MG63 (cell line): ENCODE measurements around the gene RSPH10B. TPM values are rescaled to one million over a fixed set of nuclear protein-coding genes. Genes with fewer than 3 reads are reported as not detected.
A peak's percentile ranks its signal among the peaks of the same experiment; 100 is the strongest.
"Not testable (repeated sequence)": the region's sequence is repeated elsewhere in the genome, so short reads cannot be mapped to it uniquely, and the experiment has no call there.

Experiments used
- DNase-seq: peaks from one replicate; pipeline ENCODE4 v3.0.0-alpha.2; 2020
- H3K27me3 ChIP-seq: fragments of 250-450 bp; sonication (Bioruptor Pico); 2 replicates; pipeline ENCODE4 v1.5.1; 2020; ENCODE audit warnings: mild to moderate bottlenecking, moderate library complexity
- H3K36me3 ChIP-seq: fragments of 250-450 bp; sonication (Bioruptor Pico); 2 replicates; pipeline ENCODE4 v1.5.1; 2020; ENCODE audit warnings: mild to moderate bottlenecking, moderate library complexity
- H3K4me3 ChIP-seq: fragments of 250-450 bp; sonication (Bioruptor Pico); 2 replicates; pipeline ENCODE4 v1.5.1; 2020; ENCODE audit warnings: mild to moderate bottlenecking, moderate library complexity
- H3K9me3 ChIP-seq: fragments of 250-450 bp; sonication (Bioruptor Pico); 2 replicates; pipeline ENCODE4 v1.5.1; 2020; ENCODE audit warnings: mild to moderate bottlenecking, moderate library complexity
- total RNA-seq: library from RNA; depleted of rRNA; stranded (reverse); fragments of >200 nt; shearing (Covaris generic); gene quantifications from 2 replicates; pipeline ENCODE4 v1.2.3, GENCODE V29; 2014; ENCODE audit warnings: low replicate concordance

RSPH10B gene
- total RNA-seq, 1 experiment from 2014 or later, result not detected

- H3K36me3 ChIP-seq, DNase-seq, H3K9me3 ChIP-seq, H3K4me3 ChIP-seq, H3K27me3 ChIP-seq: not testable (repeated sequence)
Measured at GRCh38 chr7:5934945-5935450, 35.5 kb downstream of the RSPH10B start.

GRCh38 chr7:5931905-5932644, 38.4 kb downstream of the RSPH10B start:
- H3K27me3 ChIP-seq, H3K9me3 ChIP-seq, H3K36me3 ChIP-seq, H3K4me3 ChIP-seq: not testable (repeated sequence)
- peak; percentile 38 for DNase-seq

GRCh38 chr7:5931250-5931649, 39.2 kb downstream of the RSPH10B start:
- not testable (repeated sequence) for H3K36me3 ChIP-seq, DNase-seq, H3K9me3 ChIP-seq, H3K27me3 ChIP-seq, H3K4me3 ChIP-seq

- H3K27me3 ChIP-seq, DNase-seq, H3K4me3 ChIP-seq, H3K36me3 ChIP-seq, H3K9me3 ChIP-seq: not testable (repeated sequence)
Measured at GRCh38 chr7:5930290-5930689, 40.2 kb downstream of the RSPH10B start.

GRCh38 chr7:5926263-5926870, 44.1 kb downstream of the RSPH10B start:
- H3K36me3 ChIP-seq, DNase-seq, H3K4me3 ChIP-seq, H3K9me3 ChIP-seq, H3K27me3 ChIP-seq: not testable (repeated sequence)

- H3K27me3 ChIP-seq, DNase-seq, H3K9me3 ChIP-seq, H3K4me3 ChIP-seq, H3K36me3 ChIP-seq: not testable (repeated sequence)
Measured at GRCh38 chr7:5924630-5925029, 45.9 kb downstream of the RSPH10B start.

GRCh38 chr7:5924180-5924579, 46.3 kb downstream of the RSPH10B start:
- not testable (repeated sequence) for H3K9me3 ChIP-seq, H3K27me3 ChIP-seq, H3K4me3 ChIP-seq, H3K36me3 ChIP-seq, DNase-seq

- not testable (repeated sequence) for H3K9me3 ChIP-seq
Measured at GRCh38 chr7:5916529-5916928, 54.0 kb downstream of the RSPH10B start.

GRCh38 chr7:5908835-5909234, 61.7 kb downstream of the RSPH10B start:
- H3K4me3 ChIP-seq, H3K27me3 ChIP-seq, DNase-seq, H3K36me3 ChIP-seq, H3K9me3 ChIP-seq: not testable (repeated sequence)

More at GRCh38 chr7:5916529-5916928, 54.0 kb downstream of the RSPH10B start:
- H3K4me3 ChIP-seq, H3K36me3 ChIP-seq, DNase-seq, H3K27me3 ChIP-seq: not testable (repeated sequence)

GRCh38 chr7:5904726-5905125, 65.8 kb downstream of the RSPH10B start:
- not testable (repeated sequence) for H3K36me3 ChIP-seq, H3K9me3 ChIP-seq, DNase-seq, H3K4me3 ChIP-seq, H3K27me3 ChIP-seq

GRCh38 chr7:5903002-5903401, 67.5 kb downstream of the RSPH10B start:
- not testable (repeated sequence) for H3K27me3 ChIP-seq, H3K9me3 ChIP-seq, H3K36me3 ChIP-seq, H3K4me3 ChIP-seq, DNase-seq

GRCh38 chr7:5898480-5899224, 71.8 kb downstream of the RSPH10B start, which contains the start of gene CCZ1:
Gene CCZ1, plus strand, starts transcription at chr7:5898733. Its CDS starts 67 bp downstream, at chr7:5898800.
- H3K4me3 ChIP-seq, result peak within 1 kb of the TSS; percentile 38
- H3K36me3 ChIP-seq, H3K9me3 ChIP-seq, H3K27me3 ChIP-seq: not testable (repeated sequence)
- DNase-seq, result peak; percentile 65

- not testable (repeated sequence) for H3K27me3 ChIP-seq, DNase-seq, H3K4me3 ChIP-seq, H3K36me3 ChIP-seq, H3K9me3 ChIP-seq
Measured at GRCh38 chr7:5897369-5897919, 73.0 kb downstream of the RSPH10B start.

GRCh38 chr7:5892498-5892897, 78.0 kb downstream of the RSPH10B start:
- H3K4me3 ChIP-seq, result no peak overlapping the region
- H3K27me3 ChIP-seq, result no peaks in the 10 kb centered on the region
- no peaks in the 10 kb centered on the region for H3K9me3 ChIP-seq
- no peaks in the 10 kb centered on the region for H3K36me3 ChIP-seq
- no peak for DNase-seq

GRCh38 chr7:5890244-5890643, 80.2 kb downstream of the RSPH10B start:
- H3K4me3 ChIP-seq, H3K27me3 ChIP-seq, H3K9me3 ChIP-seq, H3K36me3 ChIP-seq, DNase-seq: not testable (repeated sequence)

- DNase-seq, H3K36me3 ChIP-seq, H3K4me3 ChIP-seq: not testable (repeated sequence)
Measured at GRCh38 chr7:5888021-5888420, 82.5 kb downstream of the RSPH10B start.

GRCh38 chr7:5884431-5884830, 86.1 kb downstream of the RSPH10B start:
- not testable (repeated sequence) for H3K36me3 ChIP-seq, DNase-seq, H3K27me3 ChIP-seq, H3K4me3 ChIP-seq, H3K9me3 ChIP-seq

More at GRCh38 chr7:5888021-5888420, 82.5 kb downstream of the RSPH10B start:
- H3K9me3 ChIP-seq, H3K27me3 ChIP-seq: not testable (repeated sequence)
